ENCODE results near the gene DNAH3.
A peak's percentile ranks its signal among the peaks of the same experiment; 100 is the strongest.
"Not testable (repeated sequence)": the region's sequence is repeated elsewhere in the genome, so short reads cannot be mapped to it uniquely, and the experiment has no call there.

DNAH3 gene

DNA sequence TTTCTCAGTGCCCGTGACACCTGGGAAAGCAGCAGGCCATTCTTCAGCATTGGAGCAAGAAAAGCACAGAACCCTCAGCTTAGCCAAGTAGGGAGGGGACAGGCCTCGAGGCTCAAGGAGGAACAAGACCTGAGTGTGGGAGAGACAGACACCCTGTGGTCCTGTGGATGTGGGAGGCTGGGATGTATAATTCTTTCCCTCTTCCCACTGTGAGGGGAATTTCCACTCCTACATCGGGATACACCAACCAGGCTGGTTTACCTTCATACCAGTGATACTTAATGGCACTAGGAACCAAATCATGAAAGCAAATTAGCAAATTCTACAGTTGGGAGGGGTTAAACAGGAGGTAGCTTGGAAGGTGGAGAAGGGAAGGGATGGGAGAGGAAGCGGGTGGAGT is 208.4 kb downstream of the DNAH3 start:
- no peak for DNase-seq (ENCODE audit: low spot score)

DNA sequence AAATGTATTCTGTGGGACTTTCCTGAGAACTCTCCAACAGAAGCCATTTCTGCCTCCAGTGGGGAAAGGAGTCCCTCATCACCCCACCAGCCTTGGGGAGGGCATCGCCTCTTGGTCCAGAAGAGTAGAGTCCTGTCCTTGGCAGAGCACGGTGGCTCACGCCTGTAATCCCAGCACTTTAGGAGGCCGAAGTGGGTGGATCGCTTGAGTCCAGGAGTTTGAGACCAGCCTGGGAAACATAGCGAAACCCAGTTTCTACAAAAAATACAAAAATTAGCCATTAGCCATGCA is 209.1 kb downstream of the DNAH3 start:
- no peak for DNase-seq (ENCODE audit: low spot score)

DNA sequence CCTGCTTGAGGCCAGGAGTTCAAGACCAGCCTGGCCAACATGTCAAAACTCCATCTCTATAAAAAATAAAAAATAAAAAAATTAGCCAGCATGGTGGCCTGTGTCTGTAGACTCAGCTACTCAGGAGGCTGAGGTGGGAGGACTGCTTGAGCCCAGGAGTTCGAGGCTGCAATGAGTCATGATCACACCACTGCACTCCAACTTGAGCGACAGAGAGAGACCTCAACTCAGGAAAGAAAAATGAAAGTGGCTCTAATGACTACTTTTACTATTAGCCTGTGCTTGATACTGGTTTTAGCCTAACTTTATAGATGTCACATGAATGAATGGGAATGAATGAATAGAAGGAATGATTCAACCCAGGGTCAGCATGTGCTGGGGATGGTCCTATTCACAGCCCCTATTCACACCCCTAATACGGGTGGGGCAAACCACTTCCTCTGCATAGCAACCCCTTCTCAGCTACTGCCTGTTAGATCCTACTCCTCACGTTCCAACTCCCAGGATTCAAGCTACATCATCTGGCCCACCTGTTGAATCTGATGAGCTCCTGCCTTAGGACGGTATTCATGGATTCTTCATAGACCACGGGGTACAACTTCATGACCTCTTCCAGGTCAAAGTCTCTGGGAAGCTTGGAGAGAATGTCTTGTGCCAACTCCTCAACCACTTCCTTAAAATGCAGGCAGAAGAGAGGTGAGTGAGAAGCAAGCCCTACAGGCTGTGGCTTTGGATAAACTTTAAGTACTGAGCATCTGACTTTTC is 209.6 kb downstream of the DNAH3 start:
- DNase-seq (ENCODE audit: low spot score): no peak

DNA sequence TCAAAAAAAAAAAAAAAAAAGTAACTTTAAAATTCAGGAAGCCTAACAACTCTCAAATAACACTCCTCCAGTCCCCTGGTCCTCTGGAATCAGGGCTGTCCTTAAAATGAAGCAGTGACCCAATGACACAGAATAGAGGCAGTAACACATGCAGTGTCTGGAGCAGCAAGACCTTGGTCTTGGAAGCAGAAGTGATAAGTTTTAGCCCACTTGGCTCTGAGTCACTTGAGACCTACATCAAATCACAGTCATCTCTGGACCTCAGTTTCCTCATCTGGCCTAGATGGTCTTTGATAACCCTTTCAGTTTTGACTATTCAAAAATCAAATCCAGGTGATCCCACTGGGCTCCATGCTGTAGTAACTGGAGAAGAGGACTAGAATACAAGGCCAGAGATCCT is 211.0 kb downstream of the DNAH3 start:
- no peak for DNase-seq (ENCODE audit: low spot score)

DNA sequence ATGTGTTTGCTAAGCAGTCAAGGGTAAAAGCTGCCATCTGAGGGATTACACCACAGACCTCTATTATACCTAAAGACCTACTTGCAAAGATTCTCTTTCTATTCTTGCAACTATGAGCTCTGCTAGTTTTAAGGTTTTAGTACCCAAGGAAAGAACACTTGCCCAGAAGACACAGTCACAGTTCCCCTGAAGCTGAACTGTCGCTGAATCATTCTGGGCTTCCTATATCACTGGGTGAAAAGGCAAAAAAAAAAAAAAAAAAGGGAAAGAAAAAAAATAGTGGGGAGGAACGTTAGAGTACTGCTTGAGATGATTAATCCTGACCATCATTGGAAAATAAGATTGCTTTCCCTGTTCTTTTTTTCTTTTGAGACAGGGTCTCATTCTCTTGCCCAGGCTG is 212.2 kb downstream of the DNAH3 start:
- DNase-seq (ENCODE audit: low spot score): peak; percentile 2

DNA sequence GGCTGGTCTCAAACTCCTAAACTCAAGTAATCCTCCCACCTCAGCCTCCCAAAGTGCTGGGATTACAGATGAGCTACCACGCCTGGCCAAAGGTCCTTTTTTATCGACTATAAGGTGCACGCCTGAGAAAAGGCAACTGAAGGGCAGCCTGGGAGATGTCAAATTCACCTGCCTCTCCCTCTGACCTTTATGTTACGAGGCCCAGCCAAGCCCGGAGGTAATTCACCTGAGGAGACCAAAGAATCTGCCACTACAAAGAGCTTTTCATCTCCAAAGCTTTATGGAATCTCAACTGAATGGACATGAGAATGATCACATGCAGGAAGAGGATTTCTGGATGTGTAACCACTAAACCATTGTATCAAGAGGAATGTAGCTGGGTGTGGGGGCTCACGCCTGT is 212.9 kb downstream of the DNAH3 start:
- no peak for DNase-seq (ENCODE audit: low spot score)

DNA sequence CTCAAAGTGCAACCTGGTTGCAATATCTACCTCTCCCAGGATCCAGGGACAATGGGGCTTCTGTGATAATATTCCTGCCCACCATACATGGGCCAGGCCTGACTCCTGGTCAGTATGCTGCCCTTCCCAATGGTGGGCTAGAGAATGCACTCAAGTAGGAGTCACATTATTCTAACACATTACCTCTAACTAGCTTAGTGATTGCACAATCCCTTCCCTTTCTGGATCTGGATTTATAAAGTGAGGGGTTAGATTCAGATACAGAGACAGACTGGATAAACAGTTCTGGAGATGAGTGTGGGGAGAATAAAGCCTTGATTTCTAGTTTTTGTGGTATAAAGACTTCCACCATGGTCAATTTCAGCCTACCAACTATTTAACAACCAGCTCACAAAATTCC is 217.1 kb downstream of the DNAH3 start:
- DNase-seq (ENCODE audit: low spot score): no peak

DNA sequence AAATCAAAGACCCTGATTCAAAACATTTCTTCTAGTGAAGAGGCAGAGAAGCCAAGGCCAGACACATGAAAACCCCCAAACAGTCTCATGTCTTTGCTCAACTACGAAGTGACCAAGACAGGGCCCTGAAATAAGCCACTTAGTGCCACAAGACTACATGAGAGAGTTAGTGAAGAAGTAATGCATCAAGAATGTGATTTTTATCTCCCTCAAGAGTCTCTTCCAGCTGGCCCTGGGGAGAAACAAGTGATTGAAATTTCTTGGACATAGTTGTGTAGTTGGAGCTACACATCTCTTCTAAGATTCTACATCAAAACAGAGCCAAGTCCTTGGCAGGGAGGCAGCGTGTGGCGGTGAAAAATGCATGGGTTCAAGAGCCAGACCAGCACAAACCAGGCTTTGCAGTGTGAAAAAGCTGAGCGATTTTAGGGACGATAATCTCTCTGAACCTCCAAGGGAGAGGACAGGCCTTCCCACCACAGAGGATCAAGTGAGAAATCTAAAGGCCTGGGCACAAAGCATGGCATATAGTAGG is 219.5 kb downstream of the DNAH3 start:
- DNase-seq (ENCODE audit: low spot score): no peak

DNA sequence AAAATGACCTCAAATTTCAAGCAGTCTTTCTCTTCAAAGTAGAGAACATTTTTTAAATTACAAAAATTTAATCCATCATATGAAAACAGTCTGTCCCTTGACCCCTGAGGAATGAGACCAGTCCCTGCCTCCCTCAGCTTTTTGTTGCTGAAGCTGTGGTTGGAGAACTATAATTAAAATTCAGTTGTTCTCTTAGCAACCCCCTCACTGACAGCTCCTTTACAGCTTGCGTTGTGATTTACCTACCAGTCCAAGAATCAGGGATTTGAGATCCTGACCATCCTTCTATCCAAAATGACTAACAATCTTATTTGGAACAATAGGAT is 220.3 kb downstream of the DNAH3 start:
- DNase-seq (ENCODE audit: low spot score): no peak

DNA sequence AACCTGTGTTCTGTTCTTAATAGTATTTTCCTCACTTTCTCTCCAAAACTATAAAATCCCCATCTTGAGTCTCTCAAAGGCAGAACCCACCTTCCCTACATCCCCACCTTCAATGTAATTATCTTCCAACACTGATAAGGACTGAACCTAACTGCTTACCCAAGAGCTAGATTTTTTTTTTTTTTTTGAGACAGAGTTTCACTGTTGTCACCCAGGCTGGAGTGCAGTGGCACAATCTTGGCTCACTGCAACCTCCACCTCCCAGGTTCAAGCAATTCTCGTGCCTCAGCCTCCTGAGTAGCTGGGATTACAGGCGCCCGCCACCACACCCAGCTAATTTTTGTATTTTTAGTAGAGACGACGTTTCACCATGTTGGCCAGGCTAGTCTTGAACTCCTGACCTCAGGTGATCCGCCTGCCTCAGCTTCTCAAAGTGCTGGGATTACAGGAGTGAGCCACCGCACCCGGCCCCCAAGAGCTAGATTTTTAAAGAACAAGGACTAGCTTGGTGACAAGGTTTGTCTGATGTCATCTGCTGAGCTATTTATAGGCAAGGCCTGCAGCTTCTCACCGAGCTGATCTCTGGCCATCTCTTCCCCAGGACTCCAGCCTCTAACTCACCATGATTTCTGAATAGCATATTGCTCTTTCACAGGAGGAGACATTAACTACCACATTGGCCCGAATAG is 220.8 kb downstream of the DNAH3 start:
- not testable (repeated sequence) for DNase-seq (ENCODE audit: low spot score)

DNA sequence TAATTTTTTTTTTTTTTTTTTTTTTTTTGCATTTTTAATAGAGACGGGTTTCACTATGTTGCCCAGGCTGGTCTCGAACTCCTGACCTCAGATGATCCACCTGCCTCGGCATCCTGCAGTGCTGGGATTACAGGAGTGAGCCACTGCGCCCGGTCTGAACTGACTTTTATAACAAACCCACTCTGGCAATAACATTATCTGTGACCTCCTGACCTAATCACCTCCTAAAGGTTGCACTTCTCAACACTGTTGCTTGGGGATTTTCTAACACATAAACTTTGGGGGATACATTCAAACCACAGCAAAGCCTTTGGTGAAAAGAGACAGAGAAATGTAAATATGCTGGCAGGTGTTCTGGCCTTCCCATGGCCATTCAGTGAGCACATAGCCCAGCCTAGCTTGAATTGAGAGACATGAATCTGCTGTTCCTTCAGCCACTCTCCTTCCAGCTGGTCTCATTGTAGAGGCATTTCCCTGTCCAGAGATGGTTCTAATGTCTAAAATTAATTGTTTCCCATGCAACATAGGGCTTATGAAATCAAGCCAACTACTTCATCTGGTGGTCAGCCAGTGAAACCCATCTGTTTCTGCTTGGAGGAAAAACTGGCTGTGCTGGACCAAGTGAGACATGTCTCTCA is 221.8 kb downstream of the DNAH3 start:
- DNase-seq (ENCODE audit: low spot score): no peak

DNA sequence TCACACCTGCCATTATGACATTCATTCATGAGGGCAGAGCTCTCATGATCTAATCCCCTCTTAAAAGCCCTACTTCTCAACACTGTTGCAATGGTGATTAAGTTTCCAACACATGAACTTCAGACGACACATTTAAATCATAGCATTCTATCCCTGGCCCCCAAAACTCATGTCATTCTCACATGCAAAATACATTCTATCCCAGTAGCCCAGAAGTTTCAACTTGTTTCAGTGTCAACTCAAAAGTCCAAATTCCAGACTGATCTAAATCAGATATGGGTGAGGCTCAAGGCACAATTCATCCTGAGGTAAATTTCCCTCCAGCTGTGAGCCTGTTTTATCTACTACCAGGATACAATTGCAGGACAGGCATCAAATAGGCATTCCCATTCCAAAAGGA is 224.9 kb downstream of the DNAH3 start:
- no peak for DNase-seq (ENCODE audit: low spot score)

DNA sequence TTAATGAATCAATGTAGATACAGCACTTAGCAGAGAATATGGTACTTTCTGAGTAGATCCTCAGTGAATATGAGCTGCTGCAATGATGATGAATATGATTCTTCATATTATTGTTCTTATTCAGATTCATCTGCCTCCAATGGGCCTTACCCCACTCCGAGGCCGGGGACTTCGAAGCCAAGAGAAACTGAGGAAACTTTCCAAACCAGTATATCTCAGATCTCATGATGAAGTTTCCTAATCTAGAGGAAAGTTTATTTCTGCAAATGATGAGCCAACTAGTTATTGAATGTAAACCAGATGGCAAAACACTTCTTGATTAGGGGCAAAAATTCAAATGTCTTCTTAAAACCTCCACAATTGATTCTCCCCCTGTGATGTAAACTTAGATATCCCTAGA is 226.8 kb downstream of the DNAH3 start:
- no peak for DNase-seq (ENCODE audit: low spot score)

DNA sequence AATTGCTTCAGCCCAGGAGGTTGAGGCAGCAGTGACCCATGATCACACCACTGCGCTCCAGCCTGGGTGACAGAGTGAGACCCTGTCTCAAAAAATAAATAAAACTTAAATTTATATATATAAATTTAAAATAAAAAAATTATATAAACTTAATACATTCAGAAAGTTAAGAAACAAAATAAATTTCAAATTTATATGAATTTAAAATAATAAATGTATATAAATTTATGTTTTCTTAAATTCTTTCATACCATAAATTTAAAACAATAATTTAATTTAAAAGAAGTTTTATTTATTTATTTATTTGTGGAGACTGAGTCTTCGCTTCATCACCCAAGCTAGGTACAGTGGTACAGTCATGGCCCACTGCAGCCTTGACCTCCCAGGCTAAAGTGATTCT is 229.8 kb downstream of the DNAH3 start:
- DNase-seq (ENCODE audit: low spot score): no peak

DNA sequence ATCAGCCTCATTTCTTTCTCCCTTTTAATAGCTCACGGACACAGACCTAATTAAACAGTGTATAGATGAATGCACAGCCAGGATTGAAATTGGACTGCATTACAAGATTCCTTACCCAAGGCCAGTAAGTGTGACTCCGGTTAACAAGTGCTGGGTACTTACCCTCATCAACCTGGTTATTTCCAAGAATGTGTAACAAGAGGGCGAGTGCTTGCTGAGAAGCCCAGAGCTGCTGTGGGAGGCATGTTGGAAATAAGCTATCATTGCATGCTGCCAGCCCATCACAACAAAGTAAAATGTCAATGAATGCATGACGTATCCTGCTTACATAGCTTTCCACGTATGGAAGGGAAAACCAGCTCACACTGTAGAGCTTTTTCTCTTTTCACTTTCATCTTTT is 230.6 kb downstream of the DNAH3 start:
- DNase-seq (ENCODE audit: low spot score): no peak

DNA sequence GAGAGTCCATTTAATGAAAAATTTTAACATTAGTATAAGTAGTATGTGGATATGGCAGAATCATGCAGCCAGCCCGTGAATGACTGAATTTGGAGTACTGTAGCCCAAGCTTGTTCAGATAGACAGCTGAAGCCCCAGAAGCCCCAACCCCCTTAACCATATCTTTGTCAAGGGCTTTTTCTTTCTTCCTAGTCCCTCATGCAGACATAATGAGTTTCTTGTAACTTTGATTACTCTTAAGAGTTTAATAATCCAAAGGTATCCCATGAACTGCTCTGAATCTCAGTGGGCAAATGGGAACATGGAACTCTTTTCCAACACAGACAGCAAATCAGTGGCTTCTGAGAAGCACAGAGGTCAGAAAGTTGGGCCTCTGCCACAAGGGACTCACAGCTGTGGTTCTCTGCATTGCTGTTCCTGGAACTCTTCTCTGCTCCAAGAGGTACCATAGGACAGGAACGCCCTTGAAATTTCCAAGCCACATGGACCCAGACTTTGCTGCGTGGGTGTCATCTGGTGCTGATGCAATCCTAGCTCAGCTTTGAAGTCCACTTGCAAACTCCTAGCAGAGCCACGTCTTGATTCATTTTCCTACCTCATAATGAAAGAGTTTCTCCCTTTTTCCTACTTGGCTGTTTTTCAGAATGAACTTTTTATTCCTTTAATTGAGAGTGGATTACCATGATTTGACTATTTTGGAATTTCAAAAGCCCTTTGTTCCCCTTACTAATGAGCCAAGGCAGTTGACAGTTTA is 232.0 kb downstream of the DNAH3 start:
- DNase-seq (ENCODE audit: low spot score): no peak

DNA sequence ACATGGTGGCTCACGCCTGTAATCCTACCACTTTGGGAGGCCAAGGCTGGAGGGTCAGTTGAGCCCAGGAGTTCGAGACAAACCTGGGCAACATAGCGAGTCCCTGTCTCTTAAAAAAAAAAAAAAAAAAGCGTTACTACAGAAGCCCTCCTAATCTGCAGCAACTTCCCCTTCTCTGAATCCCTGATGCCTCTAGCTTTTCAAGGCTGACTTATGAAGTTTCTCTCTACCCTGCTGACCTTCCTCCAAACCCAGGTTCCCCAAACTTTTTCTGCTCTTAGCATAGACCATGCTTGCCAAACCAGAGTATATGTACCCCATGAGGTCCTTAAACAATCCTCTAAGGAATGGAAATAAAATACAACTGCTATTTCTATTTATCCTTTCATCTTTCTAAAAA is 233.7 kb downstream of the DNAH3 start:
- no peak for DNase-seq (ENCODE audit: low spot score)

DNA sequence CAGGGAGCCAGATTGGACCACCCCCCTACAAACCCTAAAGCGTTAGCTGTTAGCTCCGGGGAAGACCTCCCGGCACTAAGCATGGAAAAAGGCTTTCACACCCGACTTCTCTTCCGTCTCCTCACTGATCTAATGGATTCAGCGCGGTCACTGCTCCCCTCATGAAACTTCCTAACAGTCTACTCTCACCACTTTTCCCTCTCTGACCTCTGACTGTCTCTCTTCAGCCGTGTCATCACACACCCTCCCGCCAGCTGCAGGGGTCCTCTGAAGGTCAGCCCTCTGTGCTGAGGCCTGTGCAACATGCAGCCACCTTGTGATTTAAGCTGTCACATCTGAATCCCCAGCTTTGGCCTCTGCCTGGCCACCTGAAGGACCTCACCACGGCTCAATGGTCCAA is 234.4 kb downstream of the DNAH3 start:
- no peak for DNase-seq (ENCODE audit: low spot score)

DNA sequence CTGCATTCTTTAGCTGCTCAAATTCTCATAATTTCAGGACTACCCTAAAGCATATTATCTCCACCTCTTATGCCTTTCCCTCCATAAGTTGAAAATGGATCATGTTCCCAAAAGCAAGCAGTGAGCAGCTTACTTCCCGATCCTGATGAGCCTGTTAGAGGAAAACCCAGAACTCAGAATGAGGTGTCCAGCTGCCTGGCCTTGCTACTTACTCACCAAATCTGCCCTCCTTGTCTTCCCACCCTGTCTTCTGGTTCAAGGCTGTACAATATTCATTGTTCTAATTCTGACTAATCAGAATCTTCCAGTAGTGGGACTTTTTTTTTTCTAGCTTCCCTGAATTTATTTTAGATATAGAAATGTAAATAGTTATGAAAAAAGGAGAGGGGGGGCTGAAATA is 239.3 kb downstream of the DNAH3 start:
- peak; percentile 87 for DNase-seq (ENCODE audit: low spot score)

DNA sequence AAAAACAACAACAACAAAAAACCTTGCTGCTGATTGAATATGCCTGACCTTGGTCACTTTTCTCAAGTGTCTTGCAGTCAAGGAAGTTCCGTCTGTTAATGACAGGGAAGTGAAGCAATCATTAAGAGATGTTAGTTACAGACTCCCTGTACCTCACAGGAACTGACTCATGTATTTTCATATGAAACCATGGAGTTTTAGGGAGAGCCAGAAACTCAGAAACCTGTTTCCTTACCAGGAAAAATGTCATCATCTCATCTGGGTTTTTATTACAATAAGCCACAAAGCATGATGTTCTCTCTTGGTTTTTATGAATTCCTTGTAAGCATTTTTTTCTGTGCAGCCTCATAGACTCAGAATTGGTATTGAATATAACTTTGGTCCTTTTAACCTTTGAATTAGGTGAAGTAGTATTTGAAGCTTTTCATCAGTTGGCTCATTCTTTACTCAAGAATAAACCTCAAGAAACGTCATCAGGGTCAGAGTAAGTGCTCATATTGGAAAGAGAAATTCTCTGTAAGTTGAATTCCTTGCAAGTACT is 239.8 kb downstream of the DNAH3 start:
- DNase-seq (ENCODE audit: low spot score): peak; percentile 94

DNA sequence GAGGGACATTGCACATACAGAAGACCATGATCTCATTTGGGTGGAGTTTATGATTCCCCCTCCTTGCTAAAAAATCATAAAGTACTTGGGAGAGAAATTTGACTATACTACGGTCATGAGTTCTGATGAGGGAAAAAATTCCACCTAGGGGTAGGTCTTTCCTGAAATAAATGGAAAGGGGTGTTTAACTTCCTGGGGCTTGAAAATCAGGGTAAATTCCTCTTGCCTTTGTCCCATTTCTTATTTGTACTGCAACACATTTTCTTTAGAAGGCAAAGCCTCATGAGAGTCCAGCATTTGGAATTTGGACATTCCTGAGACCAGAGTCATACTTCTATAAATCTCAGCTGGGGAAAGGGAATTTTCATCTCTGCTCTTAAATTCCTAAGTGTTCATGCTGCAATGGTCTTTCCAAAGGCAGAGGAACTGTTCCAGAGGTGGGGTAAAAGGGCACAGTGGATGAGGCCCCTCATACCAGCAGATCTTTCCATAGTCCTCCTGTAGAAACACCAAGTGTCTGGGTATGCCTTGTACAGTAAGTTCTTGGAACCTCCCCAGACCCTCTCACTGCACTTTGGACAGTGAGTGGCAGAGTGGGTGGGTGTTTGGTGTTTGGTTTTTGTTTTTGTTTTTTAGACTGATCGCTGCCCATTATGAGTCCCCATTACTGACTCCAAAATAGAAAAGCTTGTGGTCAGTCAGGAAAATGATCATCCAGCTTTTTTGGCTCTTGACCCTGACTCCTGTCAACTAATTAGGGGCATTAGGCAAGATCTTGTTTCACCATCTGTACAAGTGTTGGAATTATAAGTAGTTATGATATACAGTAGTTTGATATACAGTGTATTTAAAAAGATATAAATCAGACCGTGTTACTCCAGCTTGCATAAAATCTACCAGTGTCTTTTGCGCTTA is 244.0 kb downstream of the DNAH3 start:
- peak; percentile 77 for DNase-seq (ENCODE audit: low spot score)
